ENCODE results near the gene SRD5A1.

The SRD5A1 gene

DNA sequence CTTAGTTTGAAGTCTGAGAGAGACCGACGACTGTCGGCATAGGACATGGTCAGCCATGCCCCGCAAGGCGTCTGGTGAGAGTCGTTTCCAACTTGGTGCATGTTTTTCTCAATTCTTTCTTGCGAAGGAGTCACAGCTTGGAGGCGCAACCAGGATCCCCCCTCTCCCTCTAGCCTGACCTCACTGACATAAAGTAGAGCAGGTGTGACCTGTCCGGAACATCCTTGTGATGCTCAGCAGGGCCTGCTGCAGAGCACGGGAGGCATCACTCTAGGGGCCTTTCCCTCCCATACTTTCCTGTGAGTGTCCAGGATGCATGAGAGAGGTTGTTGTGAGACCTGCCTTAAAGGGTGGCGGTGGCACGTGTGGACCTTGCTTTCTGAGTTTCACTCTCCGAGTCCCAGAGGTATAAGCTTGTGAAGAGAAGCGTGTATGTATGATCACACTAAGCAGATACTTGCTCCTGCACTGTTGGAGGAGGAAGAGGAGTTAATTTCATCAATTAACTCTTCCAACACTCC lies 85.0 kb downstream of the SRD5A1 start:
- H3K4me1 ChIP-seq (ENCODE audit: control insufficient read depth in 5 of 5, insufficient read depth in 5 of 5, low read length in 5 of 5) = peaks cover 39 to 86% (median 83%) of the 10 kb centered on the region in 5 donors
- H3K9me3 ChIP-seq (ENCODE audit: control insufficient read depth in 5 of 5, low read length in 5 of 5) = no peaks in the 10 kb centered on the region
- H3K27me3 ChIP-seq (ENCODE audit: control insufficient read depth in 5 of 5, insufficient read depth in 4 of 5, low read length in 5 of 5) = no peaks in the 10 kb centered on the region
- H3K4me3 ChIP-seq (ENCODE audit: low read depth in 1 of 5, low read length in 5 of 5) = peak overlapping the region in 2 of 5 donors; percentile 33 to 80
- peaks cover 0 to 7% (median 0%) of the 10 kb centered on the region in 5 donors for H3K36me3 ChIP-seq (ENCODE audit: control insufficient read depth in 5 of 5, insufficient read depth in 5 of 5, low read length in 5 of 5)
- H3K27ac ChIP-seq (ENCODE audit: low read depth, low read length) = peak overlapping the region; percentile 72
- peak overlapping the region in 1 of 5 donors; percentile 12 for H3K9ac ChIP-seq (ENCODE audit: low read length in 5 of 5)

DNA sequence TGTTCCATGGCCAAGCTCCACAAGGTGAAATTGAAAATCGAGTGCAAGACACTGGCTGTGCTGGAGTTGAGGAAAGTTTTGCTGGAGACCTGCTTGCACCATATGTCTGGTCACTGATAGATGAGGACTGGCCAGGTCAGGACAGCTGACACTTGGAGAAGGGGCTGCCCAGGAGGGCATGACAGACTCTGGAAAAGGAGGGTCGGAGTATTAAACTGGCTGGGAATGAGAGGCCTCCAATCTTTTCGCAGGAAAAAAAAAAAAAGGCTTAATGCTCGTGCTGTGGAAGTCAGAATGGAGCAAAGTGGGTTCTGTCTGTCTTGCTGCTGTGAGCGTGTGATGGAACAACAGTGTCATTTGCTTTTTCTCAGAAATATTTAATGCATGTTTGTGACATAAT lies 85.5 kb downstream of the SRD5A1 start:
- Histone ChIP-seq H3K4me3 (ENCODE audit: low read depth in 1 of 5, low read length in 5 of 5) (peak overlapping the region in 1 of 5 donors; percentile 18), H3K36me3 (ENCODE audit: control insufficient read depth in 5 of 5, insufficient read depth in 5 of 5, low read length in 5 of 5) (peaks cover 0 to 7% (median 0%) of the 10 kb centered on the region in 5 donors), H3K27ac (ENCODE audit: low read depth, low read length) (peak overlapping the region; percentile 72), H3K27me3 (ENCODE audit: control insufficient read depth in 5 of 5, insufficient read depth in 4 of 5, low read length in 5 of 5) (no peaks in the 10 kb centered on the region), H3K4me1 (ENCODE audit: control insufficient read depth in 5 of 5, insufficient read depth in 5 of 5, low read length in 5 of 5) (peaks cover 39 to 91% (median 88%) of the 10 kb centered on the region in 5 donors), H3K9me3 (ENCODE audit: control insufficient read depth in 5 of 5, low read length in 5 of 5) (no peaks in the 10 kb centered on the region), H3K9ac (ENCODE audit: low read length in 5 of 5) (peak overlapping the region in 1 of 5 donors; percentile 12)

DNA sequence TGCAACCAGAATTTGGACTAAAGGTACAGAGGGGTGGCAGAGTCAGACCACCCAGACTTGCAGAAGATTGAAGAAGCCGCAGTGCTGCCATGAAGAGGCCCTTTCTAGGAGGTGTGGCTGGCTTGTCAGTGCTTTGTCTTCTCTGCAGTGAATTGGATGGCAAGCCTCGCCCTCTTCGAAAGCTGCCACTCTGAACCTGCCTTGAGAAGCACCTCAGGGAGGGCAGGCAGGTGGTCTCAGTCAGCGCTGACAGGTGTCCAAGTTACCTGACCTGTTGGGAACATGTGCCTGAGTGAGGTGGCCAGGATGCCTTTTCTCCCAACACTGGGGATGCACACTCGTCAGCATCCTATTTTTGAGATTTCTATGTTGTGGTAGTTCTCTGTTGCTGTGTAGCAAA lies 86.2 kb downstream of the SRD5A1 start:
- Histone ChIP-seq H3K4me3 (ENCODE audit: low read depth in 1 of 5, low read length in 5 of 5) (no peak overlapping the region), H3K27ac (ENCODE audit: low read depth, low read length) (peak overlapping the region; percentile 72), H3K4me1 (ENCODE audit: control insufficient read depth in 5 of 5, insufficient read depth in 5 of 5, low read length in 5 of 5) (peaks cover 39 to 96% (median 95%) of the 10 kb centered on the region in 5 donors)

DNA sequence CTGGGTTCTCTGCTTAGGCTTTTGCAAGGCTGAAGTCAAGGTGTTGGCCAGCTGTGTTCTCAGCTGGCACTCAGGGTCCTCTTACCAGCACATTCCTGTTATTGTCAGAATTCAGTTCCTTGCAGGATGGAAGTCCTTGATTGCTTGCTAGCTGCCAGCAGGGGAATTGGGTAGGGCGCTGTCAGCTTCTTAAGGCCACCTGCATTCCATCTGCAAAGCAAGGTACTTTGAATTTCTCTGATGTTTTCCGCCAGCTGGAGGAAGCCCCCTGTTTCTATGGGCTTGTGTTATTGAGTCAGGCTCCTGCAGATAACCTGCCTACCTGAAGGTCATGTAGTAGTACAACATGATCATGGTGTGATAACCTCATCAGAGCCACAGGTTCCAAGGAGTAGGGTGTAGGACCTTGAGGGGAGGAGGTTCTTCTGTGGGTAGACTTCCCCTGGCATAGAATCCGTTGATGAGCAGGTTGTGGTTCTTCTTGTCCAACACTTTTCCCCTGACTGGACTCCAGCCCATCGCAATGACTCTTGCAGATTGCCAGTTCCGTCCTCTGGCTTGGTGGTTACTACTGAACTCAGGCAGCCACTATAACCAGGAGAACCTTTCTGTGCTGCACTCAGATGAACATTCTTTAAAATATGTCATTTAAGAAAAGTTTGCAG lies 86.8 kb downstream of the SRD5A1 start:
- Histone ChIP-seq H3K9me3 (ENCODE audit: control insufficient read depth in 5 of 5, low read length in 5 of 5) (no peaks in the 10 kb centered on the region), H3K9ac (ENCODE audit: low read length in 5 of 5) (peak overlapping the region in 1 of 5 donors; percentile 11), H3K27me3 (ENCODE audit: control insufficient read depth in 5 of 5, insufficient read depth in 4 of 5, low read length in 5 of 5) (no peaks in the 10 kb centered on the region), H3K4me1 (ENCODE audit: control insufficient read depth in 5 of 5, insufficient read depth in 5 of 5, low read length in 5 of 5) (peaks cover 39 to 97% (median 96%) of the 10 kb centered on the region in 5 donors), H3K36me3 (ENCODE audit: control insufficient read depth in 5 of 5, insufficient read depth in 5 of 5, low read length in 5 of 5) (peaks cover 0 to 7% (median 0%) of the 10 kb centered on the region in 5 donors), H3K4me3 (ENCODE audit: low read depth in 1 of 5, low read length in 5 of 5) (peak overlapping the region in 3 of 5 donors; percentile 22 to 35 (median 25)), H3K27ac (ENCODE audit: low read depth, low read length) (peak overlapping the region; percentile 72)

More for the DNA sequence above, 86.2 kb downstream of the SRD5A1 start:
- peaks cover 0 to 7% (median 0%) of the 10 kb centered on the region in 5 donors for H3K36me3 ChIP-seq (ENCODE audit: control insufficient read depth in 5 of 5, insufficient read depth in 5 of 5, low read length in 5 of 5)
- H3K9me3 ChIP-seq (ENCODE audit: control insufficient read depth in 5 of 5, low read length in 5 of 5) = no peaks in the 10 kb centered on the region
- H3K27me3 ChIP-seq (ENCODE audit: control insufficient read depth in 5 of 5, insufficient read depth in 4 of 5, low read length in 5 of 5) = no peaks in the 10 kb centered on the region
- peak overlapping the region in 1 of 5 donors; percentile 14 for H3K9ac ChIP-seq (ENCODE audit: low read length in 5 of 5)

DNA sequence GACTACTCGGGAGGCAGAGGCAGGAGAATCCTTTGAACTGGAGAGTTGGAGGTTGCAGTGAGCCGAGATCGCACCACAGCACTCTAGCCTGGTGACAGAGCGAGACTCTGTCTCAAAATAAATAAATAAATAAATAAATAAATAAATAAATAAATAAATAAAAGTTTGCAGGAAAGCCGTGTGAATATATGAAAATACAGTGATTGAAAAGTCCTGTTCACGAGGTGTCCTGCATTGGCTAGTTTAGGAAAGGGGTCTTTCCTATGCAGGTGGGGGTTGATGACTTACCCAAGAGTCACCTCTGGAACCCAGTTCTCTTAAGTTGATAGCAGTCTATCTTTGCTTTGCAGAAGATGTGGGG lies 87.3 kb downstream of the SRD5A1 start:
- no peaks in the 10 kb centered on the region for H3K9me3 ChIP-seq (ENCODE audit: control insufficient read depth in 5 of 5, low read length in 5 of 5)
- no peaks in the 10 kb centered on the region for H3K27me3 ChIP-seq (ENCODE audit: control insufficient read depth in 5 of 5, insufficient read depth in 4 of 5, low read length in 5 of 5)
- H3K4me1 ChIP-seq (ENCODE audit: control insufficient read depth in 5 of 5, insufficient read depth in 5 of 5, low read length in 5 of 5) = peaks cover 36 to 92% (median 91%) of the 10 kb centered on the region in 5 donors
- peaks cover 0 to 7% (median 0%) of the 10 kb centered on the region in 5 donors for H3K36me3 ChIP-seq (ENCODE audit: control insufficient read depth in 5 of 5, insufficient read depth in 5 of 5, low read length in 5 of 5)
- peak overlapping the region in 2 of 5 donors; percentile 22 to 35 for H3K4me3 ChIP-seq (ENCODE audit: low read depth in 1 of 5, low read length in 5 of 5)
- peak overlapping the region; percentile 88 for H3K27ac ChIP-seq (ENCODE audit: low read depth, low read length)
- no peak overlapping the region for H3K9ac ChIP-seq (ENCODE audit: low read length in 5 of 5)

DNA sequence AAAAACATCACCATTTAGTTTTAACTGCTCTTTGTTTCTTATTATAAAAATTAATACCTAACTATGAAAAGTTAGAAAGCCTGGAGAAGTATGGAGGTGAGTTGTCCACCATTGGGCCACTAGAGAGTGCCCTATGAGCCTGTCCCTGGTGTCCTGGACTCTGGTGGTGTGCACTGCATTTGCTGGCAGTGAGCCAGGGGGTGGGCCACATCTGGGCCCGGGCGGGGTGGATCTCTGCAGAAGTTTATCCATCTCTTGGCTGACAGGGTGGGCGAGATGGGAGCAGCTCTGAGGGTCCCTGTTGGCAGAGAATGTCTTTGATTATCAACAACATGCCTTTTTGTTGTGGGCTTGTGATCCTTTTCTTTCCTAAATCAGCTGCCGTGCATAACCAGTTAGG lies 88.2 kb downstream of the SRD5A1 start:
- H3K9me3 ChIP-seq (ENCODE audit: control insufficient read depth in 5 of 5, low read length in 5 of 5) = no peaks in the 10 kb centered on the region
- peaks cover 27 to 91% (median 88%) of the 10 kb centered on the region in 5 donors for H3K4me1 ChIP-seq (ENCODE audit: control insufficient read depth in 5 of 5, insufficient read depth in 5 of 5, low read length in 5 of 5)
- peak overlapping the region; percentile 48 to 69 (median 58) for H3K4me3 ChIP-seq (ENCODE audit: low read depth in 1 of 5, low read length in 5 of 5)
- peak overlapping the region in 4 of 5 donors; percentile 41 to 65 (median 63) for H3K9ac ChIP-seq (ENCODE audit: low read length in 5 of 5)
- H3K27ac ChIP-seq (ENCODE audit: low read depth, low read length) = peak overlapping the region; percentile 88
- peaks cover 0 to 16% (median 3%) of the 10 kb centered on the region in 5 donors for H3K36me3 ChIP-seq (ENCODE audit: control insufficient read depth in 5 of 5, insufficient read depth in 5 of 5, low read length in 5 of 5)
- H3K27me3 ChIP-seq (ENCODE audit: control insufficient read depth in 5 of 5, insufficient read depth in 4 of 5, low read length in 5 of 5) = no peaks in the 10 kb centered on the region

DNA sequence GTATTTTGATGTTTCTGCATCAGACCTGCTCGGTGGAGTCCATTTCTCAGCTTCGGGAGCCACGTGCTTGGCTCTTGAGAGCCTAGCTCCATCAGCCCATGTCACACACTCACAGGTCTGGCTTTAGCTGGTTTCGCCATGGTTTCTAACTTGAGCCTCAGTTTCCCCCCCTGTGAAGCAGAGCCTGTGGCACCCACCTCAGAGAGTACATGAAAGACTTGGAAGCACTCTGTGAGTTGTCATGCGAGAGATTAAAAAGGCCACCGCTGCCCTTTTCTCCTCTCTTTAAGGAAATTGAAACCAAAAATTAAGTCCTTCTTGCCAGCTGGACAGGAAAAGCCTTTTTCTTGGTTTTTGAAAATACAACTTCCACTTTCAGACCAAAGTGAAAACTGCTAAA lies 88.8 kb downstream of the SRD5A1 start:
- no peaks in the 10 kb centered on the region for H3K27me3 ChIP-seq (ENCODE audit: control insufficient read depth in 5 of 5, insufficient read depth in 4 of 5, low read length in 5 of 5)
- peak overlapping the region; percentile 88 for H3K27ac ChIP-seq (ENCODE audit: low read depth, low read length)
- peaks cover 0 to 16% (median 4%) of the 10 kb centered on the region in 5 donors for H3K36me3 ChIP-seq (ENCODE audit: control insufficient read depth in 5 of 5, insufficient read depth in 5 of 5, low read length in 5 of 5)
- H3K9me3 ChIP-seq (ENCODE audit: control insufficient read depth in 5 of 5, low read length in 5 of 5) = no peaks in the 10 kb centered on the region
- H3K4me1 ChIP-seq (ENCODE audit: control insufficient read depth in 5 of 5, insufficient read depth in 5 of 5, low read length in 5 of 5) = peaks cover 22 to 91% (median 88%) of the 10 kb centered on the region in 5 donors
- H3K9ac ChIP-seq (ENCODE audit: low read length in 5 of 5) = peak overlapping the region; percentile 41 to 65 (median 62)
- peak overlapping the region; percentile 48 to 69 (median 58) for H3K4me3 ChIP-seq (ENCODE audit: low read depth in 1 of 5, low read length in 5 of 5)

DNA sequence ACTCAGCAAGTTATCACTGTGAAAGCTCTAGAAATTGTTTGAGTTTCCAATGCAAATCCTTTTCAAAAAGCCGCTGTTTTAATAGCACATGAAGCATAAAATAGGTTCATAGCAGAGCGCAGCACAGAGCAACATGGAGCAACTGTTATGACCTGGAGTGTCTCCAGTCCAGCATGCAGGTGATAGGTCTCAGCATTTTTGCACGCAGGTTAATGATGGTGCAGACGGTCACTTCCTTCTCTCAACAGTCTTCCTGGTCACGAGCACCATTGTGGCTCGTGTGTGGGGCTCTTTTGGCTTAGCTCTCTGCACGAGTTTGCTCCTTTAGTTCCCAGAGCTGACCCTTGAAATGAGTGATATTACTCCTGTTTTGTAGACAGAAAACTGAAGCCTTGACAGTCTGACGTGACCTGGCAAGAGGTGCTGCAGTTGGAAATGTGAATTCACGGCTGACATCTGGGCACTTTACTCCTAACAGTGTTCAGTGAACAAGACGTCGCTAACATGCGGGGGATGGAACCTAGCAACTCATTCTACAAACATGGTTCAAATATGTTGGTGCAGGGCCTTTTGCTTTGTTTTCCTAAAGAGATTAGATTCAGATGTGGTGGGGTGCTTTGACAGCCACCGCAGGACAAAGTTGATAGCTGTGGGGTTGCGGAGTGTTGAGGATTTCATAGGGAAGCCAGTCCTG lies 90.0 kb downstream of the SRD5A1 start:
- Histone ChIP-seq H3K4me1 (ENCODE audit: control insufficient read depth in 5 of 5, insufficient read depth in 5 of 5, low read length in 5 of 5) (peaks cover 17 to 91% (median 84%) of the 10 kb centered on the region in 5 donors), H3K9me3 (ENCODE audit: control insufficient read depth in 5 of 5, low read length in 5 of 5) (no peaks in the 10 kb centered on the region), H3K4me3 (ENCODE audit: low read depth in 1 of 5, low read length in 5 of 5) (peak overlapping the region in 1 of 5 donors; percentile 6), H3K9ac (ENCODE audit: low read length in 5 of 5) (peak overlapping the region in 1 of 5 donors; percentile 29), H3K36me3 (ENCODE audit: control insufficient read depth in 5 of 5, insufficient read depth in 5 of 5, low read length in 5 of 5) (peaks cover 0 to 14% (median 4%) of the 10 kb centered on the region in 5 donors), H3K27ac (ENCODE audit: low read depth, low read length) (no peak overlapping the region), H3K27me3 (ENCODE audit: control insufficient read depth in 5 of 5, insufficient read depth in 4 of 5, low read length in 5 of 5) (no peaks in the 10 kb centered on the region)

DNA sequence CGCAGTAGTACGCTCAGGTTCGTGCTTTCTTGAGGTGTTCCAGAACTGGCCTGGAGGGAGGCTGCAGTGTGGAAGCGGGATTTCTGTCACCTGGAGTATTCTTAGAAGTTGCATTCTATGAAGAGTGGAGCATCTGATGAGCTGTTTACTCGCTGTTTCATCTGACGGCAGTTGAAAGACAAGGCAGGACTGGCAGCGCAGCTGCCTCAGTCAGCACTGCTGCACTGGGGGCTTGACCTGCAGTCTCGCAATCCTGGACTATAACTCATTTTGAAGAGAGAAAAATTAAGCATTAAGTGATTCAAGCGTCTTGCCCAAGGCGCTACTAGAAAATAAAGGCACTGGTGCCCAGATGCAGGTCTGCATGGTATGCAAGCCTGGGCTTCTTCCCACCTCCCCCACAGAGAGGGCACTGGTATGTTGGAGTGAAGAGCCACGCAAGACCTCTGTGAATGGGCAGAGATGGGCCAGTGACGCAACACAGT lies 90.6 kb downstream of the SRD5A1 start:
- Histone ChIP-seq H3K4me3 (ENCODE audit: low read depth in 1 of 5, low read length in 5 of 5) (no peak overlapping the region), H3K9ac (ENCODE audit: low read length in 5 of 5) (no peak overlapping the region), H3K27ac (ENCODE audit: low read depth, low read length) (no peak overlapping the region), H3K4me1 (ENCODE audit: control insufficient read depth in 5 of 5, insufficient read depth in 5 of 5, low read length in 5 of 5) (peaks cover 16 to 87% (median 82%) of the 10 kb centered on the region in 5 donors), H3K36me3 (ENCODE audit: control insufficient read depth in 5 of 5, insufficient read depth in 5 of 5, low read length in 5 of 5) (peaks cover 0 to 11% (median 4%) of the 10 kb centered on the region in 5 donors), H3K9me3 (ENCODE audit: control insufficient read depth in 5 of 5, low read length in 5 of 5) (no peaks in the 10 kb centered on the region), H3K27me3 (ENCODE audit: control insufficient read depth in 5 of 5, insufficient read depth in 4 of 5, low read length in 5 of 5) (no peaks in the 10 kb centered on the region)
